H1 (cell line): Measurements from ENCODE around the gene CERKL. TPM values are rescaled to one million over a fixed set of nuclear protein-coding genes. Genes with fewer than 3 reads are reported as not detected.

Experiments used
- CBX8 ChIP-seq: fragments of 300-800, 300-1000 bp; sonication (generic); IDR thresholded peaks from 2 replicates; pipeline ENCODE4 v1.7.1; 2016; ENCODE audit warnings: low read depth, low read length, borderline replicate concordance
- CEBPB ChIP-seq: IDR thresholded peaks from 2 replicates; pipeline ENCODE4 v1.6.1; 2012; ENCODE audit warnings: low read depth, low read length
- GABPA ChIP-seq: IDR thresholded peaks from 2 replicates; pipeline ENCODE4 v1.6.1; 2011; ENCODE audit warnings: mild to moderate bottlenecking, low read length, moderate library complexity, borderline replicate concordance; ENCODE audit not compliant: insufficient read depth
- KDM5A ChIP-seq: fragments of 200-600 bp; IDR thresholded peaks from 2 replicates; pipeline ENCODE4 v1.7.1; 2012; ENCODE audit warnings: mild to moderate bottlenecking, low read length, inconsistent platforms, mixed read lengths
- NANOG ChIP-seq: IDR thresholded peaks from 2 replicates; pipeline ENCODE4 v1.6.1; 2011; ENCODE audit warnings: low read length, low read depth, mild to moderate bottlenecking, inconsistent platforms; ENCODE audit not compliant: insufficient read depth, poor library complexity, severe bottlenecking
- NRF1 ChIP-seq: IDR thresholded peaks from 2 replicates; pipeline ENCODE4 v1.6.1; 2011; ENCODE audit warnings: mild to moderate bottlenecking, low read depth, low read length, improper control_type of control experiment
- RXRA ChIP-seq: IDR thresholded peaks from 2 replicates; pipeline ENCODE4 v1.6.1; 2011; ENCODE audit warnings: low read depth, mild to moderate bottlenecking, low read length, moderate library complexity; ENCODE audit not compliant: insufficient read depth
- SIX5 ChIP-seq: IDR thresholded peaks from 2 replicates; pipeline ENCODE4 v1.6.1; 2011; ENCODE audit warnings: mild to moderate bottlenecking, low read depth, low read length
- SRF ChIP-seq: IDR thresholded peaks from 2 replicates; pipeline ENCODE4 v1.6.1; 2011; ENCODE audit warnings: mild to moderate bottlenecking, low read depth, low read length, moderate library complexity
- polyA plus RNA-seq, 7 experiments: library from polyadenylated mRNA; depleted of rRNA in 3 of 7; stranded (reverse) in 5 of 7; unstranded in 2 of 7; fragments of >200 nt in 5 of 7; fragments of 200-250 nt in 2 of 7; gene quantifications; 1 replicate in 5 of 7; 2 replicates in 1 of 7; 4 replicates in 1 of 7; pipeline versions ENCODE4 v1.2.1 to v1.2.3, GENCODE V29; 2011 to 2013; ENCODE audit warnings: missing spikeins in 2 of 7, mixed read lengths in 2 of 7
- total RNA-seq: library from RNA; stranded (reverse); fragmentation: NEBNext Ultra II Directional; extraction: Animal tissue kit (Norgen Biotek cat#: 25700); gene quantifications from 2 replicates; pipeline ENCODE4 v1.2.1, GENCODE V29; 2021
- TF ChIP-seq, protein P1 (sequence below), 3 experiments: IDR thresholded peaks; 1 replicate in 2 of 3; 2 replicates in 1 of 3; pipeline versions ENCODE4 v1.5.1 to v1.6.1; 2011; ENCODE audit warnings: low read length in 3 of 3, mild to moderate bottlenecking in 3 of 3, inconsistent platforms in 2 of 3, low read depth in 1 of 3, moderate library complexity in 1 of 3; ENCODE audit not compliant: insufficient read depth in 1 of 3; ENCODE audit errors: control extremely low read depth in 1 of 3

Gene CERKL
- total and polyA plus RNA-seq, 2 of the 8 experiments (the other 6 are each of a cell fraction or from before 2014, with no cell fraction given), result 0.05 TPM; not detected in 1

DNA sequence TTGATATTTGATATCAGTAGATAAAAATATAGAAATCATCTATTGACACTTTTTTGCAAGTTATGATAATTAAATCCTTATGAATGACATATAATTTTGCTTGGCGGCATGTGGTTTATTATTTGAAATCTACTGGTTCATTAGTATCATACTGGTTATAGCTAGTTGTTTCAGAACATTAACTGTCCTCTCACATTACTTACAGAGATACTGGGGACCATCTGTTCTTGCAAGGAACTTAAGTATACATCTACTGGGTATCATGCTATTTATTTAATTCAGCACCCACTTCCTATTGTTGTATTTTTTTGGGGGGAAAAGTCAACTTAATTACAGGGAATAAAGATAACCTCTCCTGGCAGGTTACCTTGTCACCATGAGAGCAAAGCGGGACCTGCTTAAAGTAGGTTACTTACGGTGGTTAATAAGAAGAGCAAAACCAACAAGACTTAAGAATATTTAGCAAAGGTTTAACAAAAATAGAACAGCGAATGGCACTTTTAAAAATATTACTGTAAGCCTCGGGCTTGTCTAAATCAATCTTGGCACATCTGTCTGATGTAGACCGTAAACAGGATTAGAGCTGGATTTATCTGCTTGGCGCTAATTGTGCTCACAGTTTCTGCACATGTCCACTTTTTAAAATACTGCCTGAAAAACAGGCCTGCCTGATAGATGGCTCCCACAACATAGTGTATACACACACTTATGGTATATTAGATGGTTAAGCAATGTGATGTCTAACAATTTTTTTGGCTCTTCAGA lies 41.8 kb downstream of the CERKL start (continued):
- TF ChIP-seq, protein P1, sequence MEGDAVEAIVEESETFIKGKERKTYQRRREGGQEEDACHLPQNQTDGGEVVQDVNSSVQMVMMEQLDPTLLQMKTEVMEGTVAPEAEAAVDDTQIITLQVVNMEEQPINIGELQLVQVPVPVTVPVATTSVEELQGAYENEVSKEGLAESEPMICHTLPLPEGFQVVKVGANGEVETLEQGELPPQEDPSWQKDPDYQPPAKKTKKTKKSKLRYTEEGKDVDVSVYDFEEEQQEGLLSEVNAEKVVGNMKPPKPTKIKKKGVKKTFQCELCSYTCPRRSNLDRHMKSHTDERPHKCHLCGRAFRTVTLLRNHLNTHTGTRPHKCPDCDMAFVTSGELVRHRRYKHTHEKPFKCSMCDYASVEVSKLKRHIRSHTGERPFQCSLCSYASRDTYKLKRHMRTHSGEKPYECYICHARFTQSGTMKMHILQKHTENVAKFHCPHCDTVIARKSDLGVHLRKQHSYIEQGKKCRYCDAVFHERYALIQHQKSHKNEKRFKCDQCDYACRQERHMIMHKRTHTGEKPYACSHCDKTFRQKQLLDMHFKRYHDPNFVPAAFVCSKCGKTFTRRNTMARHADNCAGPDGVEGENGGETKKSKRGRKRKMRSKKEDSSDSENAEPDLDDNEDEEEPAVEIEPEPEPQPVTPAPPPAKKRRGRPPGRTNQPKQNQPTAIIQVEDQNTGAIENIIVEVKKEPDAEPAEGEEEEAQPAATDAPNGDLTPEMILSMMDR (IDR thresholded peaks at IDR 0.05; ENCODE audit: control extremely low read depth in 1 of 3, insufficient read depth in 1 of 3, low read depth in 1 of 3, low read length in 3 of 3), result no peak
- no peak for TF ChIP-seq KDM5A
- TF ChIP-seq RXRA, result no peak
- TF ChIP-seq CEBPB, result no peak
- no peak for TF ChIP-seq SRF
- TF ChIP-seq CBX8, result no peak
- TF ChIP-seq NRF1, result no peak
- TF ChIP-seq SIX5, result no peak
- TF ChIP-seq GABPA, result no peak
- no peak for TF ChIP-seq NANOG
